K562 (cell line): Measurements from ENCODE around the gene MEIS2.

Experiments used
- CTCF ChIP-seq, 3 experiments: IDR thresholded peaks in 2 of 3; conservative IDR thresholded peaks in 1 of 3; 2 replicates each; pipeline ENCODE4 v1.5.1; 2011 to 2012; ENCODE audit warnings: low read length in 3 of 3, mild to moderate bottlenecking in 3 of 3, control low read depth in 2 of 3, improper control_type of control experiment in 1 of 3, inconsistent platforms in 1 of 3, low read depth in 1 of 3, mixed read lengths in 1 of 3, moderate library complexity in 1 of 3; ENCODE audit not compliant: insufficient read depth in 2 of 3
- DPF2 ChIP-seq: fragments of 450-650 bp; IDR thresholded peaks from 2 replicates; pipeline ENCODE4 v1.6.1; 2016
- EZH2 ChIP-seq: IDR thresholded peaks from 2 replicates; pipeline ENCODE4 v1.6.1; 2012; ENCODE audit warnings: low read depth, mild to moderate bottlenecking, inconsistent platforms, low read length, borderline replicate concordance
- FOXM1 ChIP-seq, 2 experiments: fragments of 450-650 bp in 1 of 2; sonication (generic) in 1 of 2; formaldehyde crosslinking in 1 of 2; IDR thresholded peaks; 2 replicates each; pipeline versions ENCODE4 v1.6.1 to v1.9.0; 2017 to 2022; ENCODE audit warnings: low read depth in 2 of 2, mild to moderate bottlenecking in 2 of 2, missing genetic modification reagents in 1 of 2, moderate library complexity in 1 of 2
- HDGF ChIP-seq: fragments of 450-650 bp; IDR thresholded peaks from 2 replicates; pipeline ENCODE4 v1.6.1; 2016
- HOMEZ ChIP-seq: fragments of 250-450 bp; sonication (Bioruptor Pico); IDR thresholded peaks from 2 replicates; pipeline ENCODE4 v1.4.0; 2020; ENCODE audit warnings: mild to moderate bottlenecking, moderate library complexity
- PKNOX1 ChIP-seq: fragments of 450-650 bp; IDR thresholded peaks from 2 replicates; pipeline ENCODE4 v1.6.1; 2016
- RFX5 ChIP-seq: IDR thresholded peaks from 2 replicates; pipeline ENCODE4 v1.6.1; 2011; ENCODE audit warnings: low read depth, mild to moderate bottlenecking, improper control_type of control experiment, low read length
- RUNX1 ChIP-seq: sonication (generic); IDR thresholded peaks from 2 replicates; pipeline ENCODE4 v1.6.1; 2016; ENCODE audit warnings: antibody characterized with exemption, low read depth
- TAF1 ChIP-seq: IDR thresholded peaks from 2 replicates; pipeline ENCODE4 v1.6.1; 2011; ENCODE audit warnings: mild to moderate bottlenecking, low read length, moderate library complexity; ENCODE audit not compliant: insufficient read depth, control insufficient read depth, severe bottlenecking; ENCODE audit errors: extremely low read depth
- ZNF232 ChIP-seq: sonication (generic); formaldehyde crosslinking; IDR thresholded peaks from 2 replicates; pipeline ENCODE4 v1.8.0; 2022; ENCODE audit warnings: mild to moderate bottlenecking, missing genetic modification reagents
- ZNF717 ChIP-seq: fragments of 250-450 bp; sonication (Bioruptor Pico); IDR thresholded peaks from 2 replicates; pipeline ENCODE4 v1.5.0; 2021

- TF ChIP-seq HOMEZ (CRISPR knock-in tag): no peak
- no peak for TF ChIP-seq FOXM1 (IDR thresholded peaks at IDR 0.05; ENCODE audit: low read depth)
- TF ChIP-seq FOXM1 (CRISPR knock-in tag; IDR thresholded peaks at IDR 0.05; ENCODE audit: low read depth): no peak
- no peak for TF ChIP-seq ZNF717 (CRISPR knock-in tag)
- TF ChIP-seq CTCF (IDR thresholded peaks at IDR 0.05 in 2 of 3, conservative IDR thresholded peaks at IDR 0.05 in 1 of 3; ENCODE audit: insufficient read depth in 2 of 3, low read depth in 1 of 3, low read length in 3 of 3): no peak
- TF ChIP-seq EZH2: no peak
- TF ChIP-seq HDGF: no peak
- no peak for TF ChIP-seq ZNF232 (CRISPR knock-in tag)
- TF ChIP-seq RFX5: no peak
- no peak for TF ChIP-seq TAF1
- TF ChIP-seq DPF2: no peak
- TF ChIP-seq RUNX1: no peak
- TF ChIP-seq PKNOX1: no peak
These were observed 155.9 kb downstream of the MEIS2 start for GRCh38 chr15:36944442-36944841.
